ENCODE measurements around the gene FNDC3A.

DNA sequence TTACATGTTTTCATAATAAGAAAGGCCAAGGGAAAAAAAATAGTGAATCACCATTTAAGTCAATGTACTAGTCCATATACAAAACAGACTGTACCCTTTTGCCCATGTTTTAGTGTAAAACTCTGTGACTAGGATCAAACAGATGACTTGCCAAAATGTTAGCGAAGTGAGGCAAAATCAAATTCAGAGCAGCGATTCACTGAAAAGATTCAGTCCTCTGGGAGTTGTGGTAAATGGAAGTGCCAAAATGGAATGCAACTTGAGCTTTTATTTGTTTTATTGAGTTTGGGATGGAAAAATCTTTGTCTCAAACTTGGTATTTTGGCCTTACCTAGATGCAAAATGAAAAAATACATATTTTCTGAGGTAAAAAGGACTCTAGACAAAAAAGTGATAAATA, 281.1 kb downstream of the FNDC3A start:
- no peak for TF ChIP-seq CTCF (IDR thresholded peaks at IDR 0.05)
- no peak for TF ChIP-seq EZH2phosphoT487 (IDR thresholded peaks at IDR 0.05)

Data from neural progenitor cell (in vitro differentiated cells).